H1 (cell line): ENCODE measurements around the gene C15orf39. TPM values are rescaled to one million over a fixed set of nuclear protein-coding genes. Genes with fewer than 3 reads are reported as not detected.

Source experiments
- RBBP5 ChIP-seq: IDR thresholded peaks from 2 replicates; pipeline ENCODE4 v1.7.1; 2012; ENCODE audit warnings: low read depth, mild to moderate bottlenecking, inconsistent platforms, low read length, moderate library complexity, borderline replicate concordance
- TAF1 ChIP-seq: IDR thresholded peaks from 2 replicates; pipeline ENCODE4 v1.6.1; 2011; ENCODE audit warnings: mild to moderate bottlenecking, low read depth, low read length
- polyA plus RNA-seq, 7 experiments: library from polyadenylated mRNA; depleted of rRNA in 3 of 7; stranded (reverse) in 5 of 7; unstranded in 2 of 7; fragments of >200 nt in 5 of 7; fragments of 200-250 nt in 2 of 7; gene quantifications; 1 replicate in 5 of 7; 2 replicates in 1 of 7; 4 replicates in 1 of 7; pipeline versions ENCODE4 v1.2.1 to v1.2.3, GENCODE V29; 2011 to 2013; ENCODE audit warnings: missing spikeins in 2 of 7, mixed read lengths in 2 of 7
- total RNA-seq: library from RNA; stranded (reverse); fragmentation: NEBNext Ultra II Directional; extraction: Animal tissue kit (Norgen Biotek cat#: 25700); gene quantifications from 2 replicates; pipeline ENCODE4 v1.2.1, GENCODE V29; 2021
- TF ChIP-seq, protein P1 (sequence below): fragments of 300-600 bp; sonication (generic); IDR thresholded peaks from 2 replicates; pipeline ENCODE4 v1.7.1; 2012; ENCODE audit warnings: low read length, moderate library complexity, mild to moderate bottlenecking, inconsistent platforms; ENCODE audit not compliant: insufficient replicate concordance

The C15orf39 gene
- total and polyA plus RNA-seq, 2 of the 8 experiments (the other 6 are each of a cell fraction or from before 2014, with no cell fraction given), result 13.8 to 38.5 TPM

GRCh38 chr15:75192307-75192706 lies 9.4 kb upstream of the C15orf39 start (continued):
- TF ChIP-seq, protein P1, sequence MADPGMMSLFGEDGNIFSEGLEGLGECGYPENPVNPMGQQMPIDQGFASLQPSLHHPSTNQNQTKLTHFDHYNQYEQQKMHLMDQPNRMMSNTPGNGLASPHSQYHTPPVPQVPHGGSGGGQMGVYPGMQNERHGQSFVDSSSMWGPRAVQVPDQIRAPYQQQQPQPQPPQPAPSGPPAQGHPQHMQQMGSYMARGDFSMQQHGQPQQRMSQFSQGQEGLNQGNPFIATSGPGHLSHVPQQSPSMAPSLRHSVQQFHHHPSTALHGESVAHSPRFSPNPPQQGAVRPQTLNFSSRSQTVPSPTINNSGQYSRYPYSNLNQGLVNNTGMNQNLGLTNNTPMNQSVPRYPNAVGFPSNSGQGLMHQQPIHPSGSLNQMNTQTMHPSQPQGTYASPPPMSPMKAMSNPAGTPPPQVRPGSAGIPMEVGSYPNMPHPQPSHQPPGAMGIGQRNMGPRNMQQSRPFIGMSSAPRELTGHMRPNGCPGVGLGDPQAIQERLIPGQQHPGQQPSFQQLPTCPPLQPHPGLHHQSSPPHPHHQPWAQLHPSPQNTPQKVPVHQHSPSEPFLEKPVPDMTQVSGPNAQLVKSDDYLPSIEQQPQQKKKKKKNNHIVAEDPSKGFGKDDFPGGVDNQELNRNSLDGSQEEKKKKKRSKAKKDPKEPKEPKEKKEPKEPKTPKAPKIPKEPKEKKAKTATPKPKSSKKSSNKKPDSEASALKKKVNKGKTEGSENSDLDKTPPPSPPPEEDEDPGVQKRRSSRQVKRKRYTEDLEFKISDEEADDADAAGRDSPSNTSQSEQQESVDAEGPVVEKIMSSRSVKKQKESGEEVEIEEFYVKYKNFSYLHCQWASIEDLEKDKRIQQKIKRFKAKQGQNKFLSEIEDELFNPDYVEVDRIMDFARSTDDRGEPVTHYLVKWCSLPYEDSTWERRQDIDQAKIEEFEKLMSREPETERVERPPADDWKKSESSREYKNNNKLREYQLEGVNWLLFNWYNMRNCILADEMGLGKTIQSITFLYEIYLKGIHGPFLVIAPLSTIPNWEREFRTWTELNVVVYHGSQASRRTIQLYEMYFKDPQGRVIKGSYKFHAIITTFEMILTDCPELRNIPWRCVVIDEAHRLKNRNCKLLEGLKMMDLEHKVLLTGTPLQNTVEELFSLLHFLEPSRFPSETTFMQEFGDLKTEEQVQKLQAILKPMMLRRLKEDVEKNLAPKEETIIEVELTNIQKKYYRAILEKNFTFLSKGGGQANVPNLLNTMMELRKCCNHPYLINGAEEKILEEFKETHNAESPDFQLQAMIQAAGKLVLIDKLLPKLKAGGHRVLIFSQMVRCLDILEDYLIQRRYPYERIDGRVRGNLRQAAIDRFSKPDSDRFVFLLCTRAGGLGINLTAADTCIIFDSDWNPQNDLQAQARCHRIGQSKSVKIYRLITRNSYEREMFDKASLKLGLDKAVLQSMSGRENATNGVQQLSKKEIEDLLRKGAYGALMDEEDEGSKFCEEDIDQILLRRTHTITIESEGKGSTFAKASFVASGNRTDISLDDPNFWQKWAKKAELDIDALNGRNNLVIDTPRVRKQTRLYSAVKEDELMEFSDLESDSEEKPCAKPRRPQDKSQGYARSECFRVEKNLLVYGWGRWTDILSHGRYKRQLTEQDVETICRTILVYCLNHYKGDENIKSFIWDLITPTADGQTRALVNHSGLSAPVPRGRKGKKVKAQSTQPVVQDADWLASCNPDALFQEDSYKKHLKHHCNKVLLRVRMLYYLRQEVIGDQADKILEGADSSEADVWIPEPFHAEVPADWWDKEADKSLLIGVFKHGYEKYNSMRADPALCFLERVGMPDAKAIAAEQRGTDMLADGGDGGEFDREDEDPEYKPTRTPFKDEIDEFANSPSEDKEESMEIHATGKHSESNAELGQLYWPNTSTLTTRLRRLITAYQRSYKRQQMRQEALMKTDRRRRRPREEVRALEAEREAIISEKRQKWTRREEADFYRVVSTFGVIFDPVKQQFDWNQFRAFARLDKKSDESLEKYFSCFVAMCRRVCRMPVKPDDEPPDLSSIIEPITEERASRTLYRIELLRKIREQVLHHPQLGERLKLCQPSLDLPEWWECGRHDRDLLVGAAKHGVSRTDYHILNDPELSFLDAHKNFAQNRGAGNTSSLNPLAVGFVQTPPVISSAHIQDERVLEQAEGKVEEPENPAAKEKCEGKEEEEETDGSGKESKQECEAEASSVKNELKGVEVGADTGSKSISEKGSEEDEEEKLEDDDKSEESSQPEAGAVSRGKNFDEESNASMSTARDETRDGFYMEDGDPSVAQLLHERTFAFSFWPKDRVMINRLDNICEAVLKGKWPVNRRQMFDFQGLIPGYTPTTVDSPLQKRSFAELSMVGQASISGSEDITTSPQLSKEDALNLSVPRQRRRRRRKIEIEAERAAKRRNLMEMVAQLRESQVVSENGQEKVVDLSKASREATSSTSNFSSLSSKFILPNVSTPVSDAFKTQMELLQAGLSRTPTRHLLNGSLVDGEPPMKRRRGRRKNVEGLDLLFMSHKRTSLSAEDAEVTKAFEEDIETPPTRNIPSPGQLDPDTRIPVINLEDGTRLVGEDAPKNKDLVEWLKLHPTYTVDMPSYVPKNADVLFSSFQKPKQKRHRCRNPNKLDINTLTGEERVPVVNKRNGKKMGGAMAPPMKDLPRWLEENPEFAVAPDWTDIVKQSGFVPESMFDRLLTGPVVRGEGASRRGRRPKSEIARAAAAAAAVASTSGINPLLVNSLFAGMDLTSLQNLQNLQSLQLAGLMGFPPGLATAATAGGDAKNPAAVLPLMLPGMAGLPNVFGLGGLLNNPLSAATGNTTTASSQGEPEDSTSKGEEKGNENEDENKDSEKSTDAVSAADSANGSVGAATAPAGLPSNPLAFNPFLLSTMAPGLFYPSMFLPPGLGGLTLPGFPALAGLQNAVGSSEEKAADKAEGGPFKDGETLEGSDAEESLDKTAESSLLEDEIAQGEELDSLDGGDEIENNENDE, result no peak
- TF ChIP-seq RBBP5 (no peak), TAF1 (no peak)
